HepG2 (cell line): Measurements from ENCODE around the gene EPG5. TPM values are rescaled to one million over a fixed set of nuclear protein-coding genes. Genes with fewer than 3 reads are reported as not detected.

Experiments
- ATAC-seq: fragments of 200-7000 bp; cut with Tn5 transposase; 3 replicates; pipeline ENCODE4 v1.9.1; 2020; ENCODE audit warnings: mild to moderate bottlenecking, moderate library complexity
- Bru-seq: library from RNA; stranded (reverse); fragments of 400-500 nt; gene quantifications from one replicate; lab custom pipeline; 2021; lab: Mats Ljungman, UMichigan
- BruChase-seq, 2 experiments: library from RNA; stranded (reverse); fragments of 400-500 nt; gene quantifications; one replicate each; lab custom pipeline; 2021; lab: Mats Ljungman, UMichigan
- BruUV-seq: library from RNA; stranded (reverse); fragments of 400-500 nt; replicated peaks from 2 replicates; lab custom pipeline; 2021; lab: Mats Ljungman, UMichigan
- CTCF ChIA-PET: fragments of 300-600 bp; formaldehyde crosslinking; extraction: SDS; loops from one replicate; lab custom pipeline; 2021; ENCODE audit warnings: low total read pairs, inconsistent platforms, low intra/inter-chr PET ratio; lab: Yijun Ruan, JAX
- POLR2A ChIA-PET: fragments of 350-600 bp; sonication (Branson Sonifier 250); formaldehyde crosslinking; loops from one replicate; lab custom pipeline; 2020; ENCODE audit warnings: antibody characterized with exemption, inconsistent platforms; lab: Yijun Ruan, JAX
- DNase-seq: peaks from one replicate; pipeline ENCODE4 v3.0.0-alpha.2; 2015; ENCODE audit warnings: low spot score
- FAIRE-seq: peaks from 3 replicates; lab custom pipeline; 2011; peaks lifted over from hg19 to GRCh38; lab: Jason Lieb, UNC
- H2AFZ ChIP-seq: one replicate; pipeline ENCODE4 v1.6.1; 2011; ENCODE audit warnings: low read length, inconsistent platforms
- H3K27ac ChIP-seq: fragments of 300-600 bp; 3 replicates; pipeline ENCODE4 v1.8.0; 2011; ENCODE audit warnings: mixed run types, mild to moderate bottlenecking, mixed read lengths, low read length, inconsistent platforms; ENCODE audit not compliant: insufficient read depth; ENCODE audit errors: extremely low read length
- H3K27me3 ChIP-seq, 2 experiments: fragments of 200-600 bp in 1 of 2; 2 replicates in 1 of 2; 3 replicates in 1 of 2; pipeline versions ENCODE4 v1.6.0 to v1.8.0; 2011; ENCODE audit warnings: low read length in 2 of 2, mild to moderate bottlenecking in 2 of 2, moderate library complexity in 2 of 2, inconsistent platforms in 1 of 2; ENCODE audit not compliant: insufficient read depth in 2 of 2, control insufficient read depth in 1 of 2
- H3K36me3 ChIP-seq, 2 experiments: fragments of 200-600 bp in 1 of 2; replicated peaks in 1 of 2; 2 replicates in 1 of 2; 3 replicates in 1 of 2; pipeline versions ENCODE4 v1.5.1 to v1.8.0; 2011; ENCODE audit warnings: low read length in 2 of 2, inconsistent platforms in 1 of 2; ENCODE audit not compliant: insufficient read depth in 2 of 2, control insufficient read depth in 1 of 2
- H3K4me1 ChIP-seq: 2 replicates; pipeline ENCODE4 v1.5.1; 2012; ENCODE audit warnings: low read length, inconsistent platforms; ENCODE audit not compliant: insufficient read depth
- H3K4me2 ChIP-seq: 2 replicates; pipeline ENCODE4 v1.6.0; 2011; ENCODE audit warnings: low read depth, low read length, inconsistent platforms
- H3K4me3 ChIP-seq, 3 experiments: fragments of 200-600 bp in 1 of 3; sonication (generic), shearing (Covaris generic) in 1 of 3; replicated peaks in 1 of 3; 2 replicates each; pipeline ENCODE4 v1.5.1; 2011 to 2016; ENCODE audit warnings: low read length in 3 of 3, inconsistent platforms in 2 of 3, low read depth in 2 of 3, mild to moderate bottlenecking in 2 of 3, control low read depth in 1 of 3, mixed read lengths in 1 of 3; ENCODE audit not compliant: insufficient read depth in 1 of 3
- H3K79me2 ChIP-seq: one replicate; pipeline ENCODE4 v1.6.1; 2011; ENCODE audit warnings: low read length, inconsistent platforms; ENCODE audit not compliant: insufficient read depth
- H3K9ac ChIP-seq: 2 replicates; pipeline ENCODE4 v1.6.0; 2011; ENCODE audit warnings: mild to moderate bottlenecking, low read depth, low read length, inconsistent platforms; ENCODE audit not compliant: insufficient read depth
- H3K9me3 ChIP-seq: 2 replicates; pipeline ENCODE4 v1.5.1; 2012; ENCODE audit warnings: mild to moderate bottlenecking, low read length
- H4K20me1 ChIP-seq: 2 replicates; pipeline ENCODE4 v1.6.0; 2011; ENCODE audit warnings: inconsistent platforms, mild to moderate bottlenecking, low read length, moderate library complexity; ENCODE audit not compliant: insufficient read depth
- JUN ChIP-seq: sonication (generic); formaldehyde crosslinking; IDR thresholded peaks from 2 replicates; pipeline ENCODE4 v1.4.0; 2020; ENCODE audit warnings: mild to moderate bottlenecking, missing genetic modification reagents
- KDM6A ChIP-seq: IDR thresholded peaks from 2 replicates; pipeline ENCODE4 v1.6.1; 2016; ENCODE audit warnings: low read depth
- MXI1 ChIP-seq: IDR thresholded peaks from 3 replicates; pipeline ENCODE4 v1.6.1; 2012; ENCODE audit warnings: low read depth, low read length, inconsistent platforms, borderline replicate concordance
- SMYD3 ChIP-seq: sonication (generic); formaldehyde crosslinking; IDR thresholded peaks from 2 replicates; pipeline ENCODE4 v1.8.1; 2023; ENCODE audit warnings: mild to moderate bottlenecking, missing genetic modification reagents
- ZNF124 ChIP-seq: sonication (generic); formaldehyde crosslinking; IDR thresholded peaks from 2 replicates; pipeline ENCODE4 v1.4.0; 2020; ENCODE audit warnings: missing genetic modification reagents
- ZNF451 ChIP-seq: sonication (generic); formaldehyde crosslinking; IDR thresholded peaks from 2 replicates; pipeline ENCODE4 v1.5.0; 2020; ENCODE audit warnings: mild to moderate bottlenecking, missing genetic modification reagents
- WGBS: methylation state at CpG from one replicate; pipeline ENCODE4 v1.1.6; 2017; ENCODE audit warnings: low lambda C conversion rate; 5-methylcytosine and 5-hydroxymethylcytosine counted together
- in situ Hi-C: cut with HindIII; loops from 2 replicates; pipeline ENCODE4 v1.10.0; 2017; ENCODE audit warnings: low pct_unique_long_range_greater_than_20kb; ENCODE audit not compliant: extremely low pct_ligation_motif_present
- intact Hi-C: fragments of 100-400 bp; cut with micrococcal nuclease; formaldehyde crosslinking; loops from one replicate; pipeline ENCODE4 v1.10.0; 2022; ENCODE audit not compliant: unreplicated experiment
- long read RNA-seq, 2 experiments: library from RNA in 1 of 2; library from polyadenylated mRNA in 1 of 2; stranded (forward) in 1 of 2; unstranded in 1 of 2; transcript quantifications; one replicate each; pipeline ENCODE4 v2.0.0, GENCODE V29; 2019 to 2022
- polyA minus RNA-seq, 3 experiments: library from RNA; depleted of rRNA, polyadenylated mRNA; stranded (reverse); fragments of >200 nt; gene quantifications; 2 replicates each; pipeline ENCODE4 v1.2.3, GENCODE V29; 2011; ENCODE audit warnings: low replicate concordance in 1 of 3
- polyA plus RNA-seq, 8 experiments: library from polyadenylated mRNA; depleted of rRNA in 3 of 8; stranded (reverse) in 7 of 8; unstranded in 1 of 8; fragments of >200 nt; fragmentation: Illumina TruSeq in 4 of 8; extraction: Trizol in 4 of 8; gene quantifications; 2 replicates each; pipeline versions ENCODE4 v1.2.1 to v1.2.3, GENCODE V29; 2011 to 2016; ENCODE audit warnings: low read depth in 4 of 8, missing spikeins in 1 of 8, mixed read lengths in 1 of 8; ENCODE audit not compliant: insufficient read depth in 1 of 8
- total RNA-seq, 5 experiments: library from RNA; depleted of rRNA; stranded (reverse); fragments of >200 nt; fragmentation: Illumina TruSeq; extraction: Trizol; gene quantifications; 2 replicates each; pipeline ENCODE4 v1.2.3, GENCODE V29; 2016; ENCODE audit warnings: low read depth in 1 of 5
- TF ChIP-seq, protein P1 (sequence below): IDR thresholded peaks from 2 replicates; pipeline ENCODE4 v1.6.1; 2016; ENCODE audit warnings: mild to moderate bottlenecking
- TF ChIP-seq, protein P2 (sequence below): sonication (generic); formaldehyde crosslinking; conservative IDR thresholded peaks from 2 replicates; pipeline ENCODE4 v1.4.0; 2020; ENCODE audit warnings: missing genetic modification reagents

The EPG5 gene, protein sequence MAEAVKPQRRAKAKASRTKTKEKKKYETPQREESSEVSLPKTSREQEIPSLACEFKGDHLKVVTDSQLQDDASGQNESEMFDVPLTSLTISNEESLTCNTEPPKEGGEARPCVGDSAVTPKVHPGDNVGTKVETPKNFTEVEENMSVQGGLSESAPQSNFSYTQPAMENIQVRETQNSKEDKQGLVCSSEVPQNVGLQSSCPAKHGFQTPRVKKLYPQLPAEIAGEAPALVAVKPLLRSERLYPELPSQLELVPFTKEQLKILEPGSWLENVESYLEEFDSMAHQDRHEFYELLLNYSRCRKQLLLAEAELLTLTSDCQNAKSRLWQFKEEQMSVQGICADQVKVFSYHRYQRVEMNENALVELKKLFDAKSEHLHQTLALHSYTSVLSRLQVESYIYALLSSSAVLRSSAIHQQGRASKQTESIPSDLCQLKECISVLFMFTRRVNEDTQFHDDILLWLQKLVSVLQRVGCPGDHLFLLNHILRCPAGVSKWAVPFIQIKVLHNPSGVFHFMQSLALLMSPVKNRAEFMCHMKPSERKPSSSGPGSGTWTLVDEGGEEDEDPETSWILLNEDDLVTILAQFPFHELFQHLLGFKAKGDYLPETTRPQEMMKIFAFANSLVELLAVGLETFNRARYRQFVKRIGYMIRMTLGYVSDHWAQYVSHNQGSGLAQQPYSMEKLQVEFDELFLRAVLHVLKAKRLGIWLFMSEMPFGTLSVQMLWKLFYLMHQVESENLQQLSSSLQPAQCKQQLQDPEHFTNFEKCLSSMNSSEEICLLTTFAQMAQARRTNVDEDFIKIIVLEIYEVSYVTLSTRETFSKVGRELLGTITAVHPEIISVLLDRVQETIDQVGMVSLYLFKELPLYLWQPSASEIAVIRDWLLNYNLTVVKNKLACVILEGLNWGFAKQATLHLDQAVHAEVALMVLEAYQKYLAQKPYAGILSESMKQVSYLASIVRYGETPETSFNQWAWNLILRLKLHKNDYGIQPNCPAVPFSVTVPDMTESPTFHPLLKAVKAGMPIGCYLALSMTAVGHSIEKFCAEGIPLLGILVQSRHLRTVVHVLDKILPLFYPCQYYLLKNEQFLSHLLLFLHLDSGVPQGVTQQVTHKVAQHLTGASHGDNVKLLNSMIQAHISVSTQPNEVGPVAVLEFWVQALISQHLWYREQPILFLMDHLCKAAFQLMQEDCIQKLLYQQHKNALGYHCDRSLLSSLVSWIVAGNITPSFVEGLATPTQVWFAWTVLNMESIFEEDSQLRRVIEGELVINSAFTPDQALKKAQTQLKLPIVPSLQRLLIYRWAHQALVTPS (N-terminal part only)
- total RNA-seq (2016; rRNA removed; fragmentation: Illumina TruSeq; extraction: Trizol) (6.7 and 13.3 TPM in 2 replicates), polyA plus RNA-seq (2011; rRNA removed) (7.1 and 9.3 TPM in 2 replicates), polyA minus RNA-seq (2011; rRNA and poly(A)+ RNA removed; ENCODE audit: low replicate concordance) (45.0 and 55.8 TPM in 2 replicates), Bru-seq, nascent RNA (percentile 66 among the genes with signal in this experiment), BruChase-seq, experiment 1, labeled RNA remaining after a 6-hour chase (percentile 67 among the genes with signal in this experiment), BruChase-seq, experiment 2, labeled RNA remaining after a 2-hour chase (percentile 68 among the genes with signal in this experiment)
- 1.4 and 1.8 TPM in 2 replicates for total RNA-seq (2016; cell fraction: cytosol; rRNA removed; fragmentation: Illumina TruSeq; extraction: Trizol; ENCODE audit: low read depth)
- 8.3 and 11.8 TPM in 2 replicates for total RNA-seq (2016; cell fraction: insoluble cytoplasmic fraction; rRNA removed; fragmentation: Illumina TruSeq; extraction: Trizol)
- 2.4 TPM in 2 replicates for total RNA-seq (2016; cell fraction: membrane; rRNA removed; fragmentation: Illumina TruSeq; extraction: Trizol)
- 18.5 and 19.8 TPM in 2 replicates for total RNA-seq (2016; cell fraction: nucleus; rRNA removed; fragmentation: Illumina TruSeq; extraction: Trizol)
- polyA plus RNA-seq (2011; cell fraction: cytosol; rRNA removed): 6.6 and 7.9 TPM in 2 replicates
- 18.6 and 19.9 TPM in 2 replicates for polyA plus RNA-seq (2011; cell fraction: nucleus; rRNA removed)
- 4.5 and 5.4 TPM in 2 replicates for polyA plus RNA-seq (2012)
- polyA plus RNA-seq (2016; cell fraction: cytosol; fragmentation: Illumina TruSeq; extraction: Trizol; ENCODE audit: low read depth): 0.27 and 0.32 TPM in 2 replicates
- polyA plus RNA-seq (2016; cell fraction: insoluble cytoplasmic fraction; fragmentation: Illumina TruSeq; extraction: Trizol; ENCODE audit: low read depth): 5.1 and 5.6 TPM in 2 replicates
- polyA plus RNA-seq (2016; cell fraction: membrane; fragmentation: Illumina TruSeq; extraction: Trizol; ENCODE audit: low read depth): 0.64 and 0.95 TPM in 2 replicates
- polyA plus RNA-seq (2016; cell fraction: nucleus; fragmentation: Illumina TruSeq; extraction: Trizol; ENCODE audit: insufficient read depth, low read depth): 7.2 and 10.0 TPM in 2 replicates
- 10.0 and 13.8 TPM in 2 replicates for polyA minus RNA-seq (2011; cell fraction: cytosol; rRNA and poly(A)+ RNA removed)
- polyA minus RNA-seq (2011; cell fraction: nucleus; rRNA and poly(A)+ RNA removed): 48.5 and 49.4 TPM in 2 replicates
- long read RNA-seq, experiment 1, partial matches to known transcripts: 0 of 1 reads
- long read RNA-seq, experiment 1, other reads (novel, unspliced or antisense): 1 of 1 reads
- long read RNA-seq, experiment 2, full-length matches to known transcripts: 2 of 9 reads
- long read RNA-seq, experiment 2, partial matches to known transcripts: 1 of 9 reads
- long read RNA-seq, experiment 2, other reads (novel, unspliced or antisense): 6 of 9 reads

DNA sequence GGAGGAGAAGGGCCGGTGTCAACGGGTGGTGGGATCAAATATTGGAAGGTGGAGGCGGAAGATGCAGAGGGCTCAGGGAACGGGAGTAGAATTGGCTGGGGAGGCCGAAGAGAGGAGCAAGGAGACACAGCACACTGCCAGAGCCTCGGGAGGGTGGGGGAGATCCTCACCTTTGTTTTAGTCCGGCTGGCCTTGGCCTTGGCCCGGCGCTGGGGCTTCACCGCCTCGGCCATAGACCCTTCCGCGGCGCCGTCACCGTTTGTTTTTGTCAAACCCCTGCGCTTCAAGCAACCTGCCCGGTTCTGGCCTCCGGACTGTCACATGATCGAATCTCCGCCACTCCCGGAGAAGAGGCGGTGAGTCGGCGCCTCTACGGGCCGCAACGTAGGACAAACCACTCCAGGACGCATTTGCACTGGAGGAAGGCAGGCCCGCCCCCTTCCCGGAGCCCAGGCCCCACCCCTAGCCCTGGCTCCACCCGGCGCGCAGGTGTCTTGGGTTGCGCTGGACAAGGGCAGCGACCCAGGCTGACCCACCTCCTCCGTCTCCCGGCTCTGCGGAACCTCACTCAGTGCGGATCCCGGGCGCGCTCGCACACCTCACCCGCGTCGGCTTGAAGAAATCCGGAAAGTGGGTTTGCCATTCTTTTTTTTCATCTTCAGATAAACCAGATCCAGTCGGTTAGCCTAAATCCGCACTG lies at the start of gene EPG5:
TSS of gene EPG5 (minus strand) at position 323 of the 700 bp plus-strand sequence. CDS start at position 233, 90 bp downstream.
- intact Hi-C loops: loop anchor here (1.0 to 5.0 kb wide), 4 partner anchors 32 to 275 kb away; partner anchors contain the start of gene PSTPIP2
- H3K9ac ChIP-seq: peak within 1 kb of the TSS; percentile 86
- no peaks in the 10 kb centered on the region for H3K9me3 ChIP-seq
- peak within 1 kb of the TSS; percentile 96 to 100 (median 97) for H3K4me3 ChIP-seq
- peak; percentile 93 for DNase-seq
- peak; percentile 92 for FAIRE-seq
- ATAC-seq: peak; percentile 99
- POLR2A ChIA-PET: no interaction called here
- H3K4me2 ChIP-seq: peak within 1 kb of the TSS; percentile 79
- peaks cover 29% of the 10 kb centered on the region for H3K4me1 ChIP-seq
- no TSS peak for BruUV-seq
- no peaks in the 10 kb centered on the region; a peak in 1 of 5 replicates for H3K27me3 ChIP-seq
- 2% methylated on average over 21 of the region's 50 CpGs for WGBS
- peak within 1 kb of the TSS; percentile 88 for H2AFZ ChIP-seq
- no peaks in the 10 kb centered on the region for H3K36me3 ChIP-seq
- CTCF ChIA-PET: no interaction called here
- H3K27ac ChIP-seq: peak within 1 kb of the TSS; percentile 73
- H3K79me2 ChIP-seq: peaks cover 13% of the 10 kb centered on the region
- in situ Hi-C loops: loop anchor here (5.0 kb wide), 1 partner anchor 105 kb away; the partner anchor contains the start of gene PSTPIP2
- no peaks in the 10 kb centered on the region for H4K20me1 ChIP-seq
- no peak for TF ChIP-seq KDM6A (CRISPR knock-in tag)
- no peak; the same call in 1 of the 2 replicates for TF ChIP-seq ZNF124 (CRISPR knock-in tag)
- peak; percentile 68; the same call in 1 of the 3 replicates for TF ChIP-seq MXI1
- no peak for TF ChIP-seq SMYD3 (CRISPR knock-in tag)
- TF ChIP-seq JUN: no peak
- 0 out of 2 replicates have a peak, but pooled peaks have one; percentile 64 for TF ChIP-seq ZNF451 (CRISPR knock-in tag)
- TF ChIP-seq, protein P1, sequence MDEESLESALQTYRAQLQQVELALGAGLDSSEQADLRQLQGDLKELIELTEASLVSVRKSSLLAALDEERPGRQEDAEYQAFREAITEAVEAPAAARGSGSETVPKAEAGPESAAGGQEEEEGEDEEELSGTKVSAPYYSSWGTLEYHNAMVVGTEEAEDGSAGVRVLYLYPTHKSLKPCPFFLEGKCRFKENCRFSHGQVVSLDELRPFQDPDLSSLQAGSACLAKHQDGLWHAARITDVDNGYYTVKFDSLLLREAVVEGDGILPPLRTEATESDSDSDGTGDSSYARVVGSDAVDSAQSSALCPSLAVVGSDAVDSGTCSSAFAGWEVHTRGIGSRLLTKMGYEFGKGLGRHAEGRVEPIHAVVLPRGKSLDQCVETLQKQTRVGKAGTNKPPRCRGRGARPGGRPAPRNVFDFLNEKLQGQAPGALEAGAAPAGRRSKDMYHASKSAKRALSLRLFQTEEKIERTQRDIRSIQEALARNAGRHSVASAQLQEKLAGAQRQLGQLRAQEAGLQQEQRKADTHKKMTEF (CRISPR knock-in tag): peak; percentile 64; the same call in 1 of the 2 replicates
- TF ChIP-seq, protein P2, sequence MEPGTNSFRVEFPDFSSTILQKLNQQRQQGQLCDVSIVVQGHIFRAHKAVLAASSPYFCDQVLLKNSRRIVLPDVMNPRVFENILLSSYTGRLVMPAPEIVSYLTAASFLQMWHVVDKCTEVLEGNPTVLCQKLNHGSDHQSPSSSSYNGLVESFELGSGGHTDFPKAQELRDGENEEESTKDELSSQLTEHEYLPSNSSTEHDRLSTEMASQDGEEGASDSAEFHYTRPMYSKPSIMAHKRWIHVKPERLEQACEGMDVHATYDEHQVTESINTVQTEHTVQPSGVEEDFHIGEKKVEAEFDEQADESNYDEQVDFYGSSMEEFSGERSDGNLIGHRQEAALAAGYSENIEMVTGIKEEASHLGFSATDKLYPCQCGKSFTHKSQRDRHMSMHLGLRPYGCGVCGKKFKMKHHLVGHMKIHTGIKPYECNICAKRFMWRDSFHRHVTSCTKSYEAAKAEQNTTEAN: 0 out of 2 replicates have a peak, but pooled peaks have one; percentile 50
